Upper lobe of right lung (tissue), 1 donor: ENCODE results near the gene HSD17B1. TPM values are rescaled to one million over a fixed set of nuclear protein-coding genes. Genes with fewer than 3 reads are reported as not detected.

ENCODE experiments used
- ATAC-seq: fragments of 200-7000 bp; cut with Tn5 transposase; one replicate; pipeline ENCODE4 v1.9.1; 2020; ENCODE audit warnings: mild to moderate bottlenecking, moderate library complexity
- DNase-seq: peaks from one replicate; pipeline ENCODE4 v3.0.0-alpha.2; 2020
- H3K27ac ChIP-seq: fragments of 200-600 bp; one replicate; pipeline ENCODE4 v1.8.0; 2022
- H3K27me3 ChIP-seq: fragments of 200-600 bp; one replicate; pipeline ENCODE4 v1.8.0; 2022; ENCODE audit warnings: mild to moderate bottlenecking
- H3K36me3 ChIP-seq: fragments of 200-600 bp; one replicate; pipeline ENCODE4 v1.8.0; 2022
- H3K4me1 ChIP-seq: fragments of 200-600 bp; one replicate; pipeline ENCODE4 v1.8.0; 2022
- H3K4me3 ChIP-seq: fragments of 200-600 bp; one replicate; pipeline ENCODE4 v1.8.0; 2022; ENCODE audit warnings: mild to moderate bottlenecking
- H3K9me3 ChIP-seq: fragments of 200-600 bp; one replicate; pipeline ENCODE4 v1.8.0; 2022
- intact Hi-C: fragments of 100-400 bp; cut with DNase I; formaldehyde crosslinking; loops from one replicate; pipeline ENCODE4 v1.11.0; 2022
- total RNA-seq: library from RNA; stranded (reverse); fragmentation: NEBNext Ultra II Directional; extraction: Animal tissue kit (Norgen Biotek cat#: 25700); gene quantifications from one replicate; pipeline ENCODE4 v1.2.1, GENCODE V29; 2021
- TF ChIP-seq, protein P1 (sequence below): fragments of 200-600 bp; IDR thresholded peaks from one replicate; pipeline ENCODE4 v1.8.0; 2022; ENCODE audit warnings: antibody characterized with exemption
- donor health status: DM: no; HTN: yes; CAD: no; lungs with severe emphysema.

HSD17B1 gene
- total RNA-seq, 1 donor from 2014 or later = 1.4 TPM

DNA sequence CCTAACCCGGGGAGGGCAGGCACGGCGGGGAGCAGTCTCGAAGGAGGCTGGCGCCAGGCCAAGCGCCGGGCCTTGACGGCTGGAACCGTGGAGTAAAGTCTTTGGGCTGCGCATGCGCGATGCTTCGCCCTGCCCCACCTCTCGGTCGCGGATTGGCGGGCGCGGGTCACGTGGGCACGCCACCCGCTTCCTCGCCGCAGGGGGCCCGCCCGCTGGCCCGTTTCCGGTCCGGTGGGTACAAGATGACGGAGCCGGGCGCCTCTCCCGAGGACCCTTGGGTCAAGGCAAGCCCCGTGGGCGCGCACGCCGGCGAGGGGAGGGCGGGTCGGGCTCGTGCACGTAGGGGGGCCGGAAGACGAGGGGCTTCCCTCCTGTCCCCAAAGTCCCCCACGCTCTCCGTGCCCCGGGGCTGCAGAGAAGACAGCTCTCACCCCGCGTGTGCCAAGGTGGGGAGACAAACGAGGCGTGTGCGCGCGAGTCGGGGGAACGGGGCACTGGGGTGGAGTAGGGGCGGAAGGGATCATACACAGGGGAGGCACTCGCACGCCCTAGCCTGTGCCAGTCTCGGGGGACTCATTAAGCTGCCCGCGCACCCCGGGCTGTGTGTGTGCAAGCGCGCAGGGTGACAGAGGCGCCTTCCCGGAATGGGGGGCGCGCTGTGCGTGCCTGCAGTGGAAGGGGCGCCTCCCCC lies 14.3 kb downstream of the HSD17B1 start, which contains the start of gene MLX:
Gene MLX, plus strand, starts transcription at position 218 of the 691 bp plus-strand sequence. Its CDS starts 25 bp downstream, at position 243.
- DNase-seq = peak; percentile 98
- intact Hi-C loops = no loop called here
- H3K4me3 ChIP-seq = peak within 1 kb of the TSS; percentile 97
- TF ChIP-seq, protein P1, sequence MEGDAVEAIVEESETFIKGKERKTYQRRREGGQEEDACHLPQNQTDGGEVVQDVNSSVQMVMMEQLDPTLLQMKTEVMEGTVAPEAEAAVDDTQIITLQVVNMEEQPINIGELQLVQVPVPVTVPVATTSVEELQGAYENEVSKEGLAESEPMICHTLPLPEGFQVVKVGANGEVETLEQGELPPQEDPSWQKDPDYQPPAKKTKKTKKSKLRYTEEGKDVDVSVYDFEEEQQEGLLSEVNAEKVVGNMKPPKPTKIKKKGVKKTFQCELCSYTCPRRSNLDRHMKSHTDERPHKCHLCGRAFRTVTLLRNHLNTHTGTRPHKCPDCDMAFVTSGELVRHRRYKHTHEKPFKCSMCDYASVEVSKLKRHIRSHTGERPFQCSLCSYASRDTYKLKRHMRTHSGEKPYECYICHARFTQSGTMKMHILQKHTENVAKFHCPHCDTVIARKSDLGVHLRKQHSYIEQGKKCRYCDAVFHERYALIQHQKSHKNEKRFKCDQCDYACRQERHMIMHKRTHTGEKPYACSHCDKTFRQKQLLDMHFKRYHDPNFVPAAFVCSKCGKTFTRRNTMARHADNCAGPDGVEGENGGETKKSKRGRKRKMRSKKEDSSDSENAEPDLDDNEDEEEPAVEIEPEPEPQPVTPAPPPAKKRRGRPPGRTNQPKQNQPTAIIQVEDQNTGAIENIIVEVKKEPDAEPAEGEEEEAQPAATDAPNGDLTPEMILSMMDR = no peak
- H3K4me1 ChIP-seq = peaks cover 52% of the 10 kb centered on the region
- peaks cover 60% of the 10 kb centered on the region for H3K36me3 ChIP-seq
- peak within 1 kb of the TSS; percentile 97 for H3K27ac ChIP-seq
- ATAC-seq = peak; percentile 84
- H3K9me3 ChIP-seq = no peaks in the 10 kb centered on the region
- H3K27me3 ChIP-seq = no peaks in the 10 kb centered on the region

DNA sequence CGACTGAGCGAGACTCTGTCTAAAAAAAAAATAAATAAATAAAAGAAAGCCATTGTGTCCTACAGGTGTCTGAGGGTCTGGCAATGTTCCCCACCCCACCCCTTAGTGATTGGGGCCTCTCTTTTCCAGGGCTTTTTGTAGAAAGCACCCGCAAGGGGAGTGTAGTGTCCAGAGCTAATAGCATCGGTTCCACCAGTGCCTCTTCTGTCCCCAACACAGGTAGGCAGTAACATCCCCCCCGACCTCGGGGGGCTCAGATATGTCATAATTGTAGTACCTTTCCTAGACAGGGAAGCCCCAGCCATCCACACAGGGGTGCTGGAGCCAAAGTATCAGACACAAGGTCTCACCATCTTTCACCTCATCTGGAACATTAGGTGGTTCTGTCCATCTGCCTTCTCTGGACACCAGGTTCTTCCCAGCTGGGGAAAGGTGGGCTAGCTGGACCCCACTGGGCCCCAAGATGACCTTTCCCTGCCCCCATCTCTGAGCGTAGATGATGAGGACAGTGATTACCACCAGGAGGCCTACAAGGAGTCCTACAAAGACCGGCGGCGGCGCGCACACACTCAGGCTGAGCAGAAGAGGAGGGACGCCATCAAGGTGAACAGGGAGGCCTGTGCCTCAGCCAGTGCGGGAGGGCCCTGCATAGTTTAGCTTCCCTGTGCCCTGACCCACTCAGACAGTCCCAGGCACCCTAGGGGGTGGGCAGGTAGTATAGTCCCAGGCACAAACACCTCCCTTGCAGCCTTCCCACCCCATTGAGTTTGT lies 15.8 kb downstream of the HSD17B1 start:
- H3K4me3 ChIP-seq = peak overlapping the region; percentile 97
- intact Hi-C loops = no loop called here
- peak overlapping the region; percentile 97 for H3K27ac ChIP-seq
- ATAC-seq = no peak
- H3K9me3 ChIP-seq = no peaks in the 10 kb centered on the region
- H3K27me3 ChIP-seq = no peaks in the 10 kb centered on the region
- H3K4me1 ChIP-seq = peaks cover 42% of the 10 kb centered on the region
- peaks cover 75% of the 10 kb centered on the region for H3K36me3 ChIP-seq
- peak; percentile 61 for DNase-seq
- TF ChIP-seq, protein P1 = no peak

DNA sequence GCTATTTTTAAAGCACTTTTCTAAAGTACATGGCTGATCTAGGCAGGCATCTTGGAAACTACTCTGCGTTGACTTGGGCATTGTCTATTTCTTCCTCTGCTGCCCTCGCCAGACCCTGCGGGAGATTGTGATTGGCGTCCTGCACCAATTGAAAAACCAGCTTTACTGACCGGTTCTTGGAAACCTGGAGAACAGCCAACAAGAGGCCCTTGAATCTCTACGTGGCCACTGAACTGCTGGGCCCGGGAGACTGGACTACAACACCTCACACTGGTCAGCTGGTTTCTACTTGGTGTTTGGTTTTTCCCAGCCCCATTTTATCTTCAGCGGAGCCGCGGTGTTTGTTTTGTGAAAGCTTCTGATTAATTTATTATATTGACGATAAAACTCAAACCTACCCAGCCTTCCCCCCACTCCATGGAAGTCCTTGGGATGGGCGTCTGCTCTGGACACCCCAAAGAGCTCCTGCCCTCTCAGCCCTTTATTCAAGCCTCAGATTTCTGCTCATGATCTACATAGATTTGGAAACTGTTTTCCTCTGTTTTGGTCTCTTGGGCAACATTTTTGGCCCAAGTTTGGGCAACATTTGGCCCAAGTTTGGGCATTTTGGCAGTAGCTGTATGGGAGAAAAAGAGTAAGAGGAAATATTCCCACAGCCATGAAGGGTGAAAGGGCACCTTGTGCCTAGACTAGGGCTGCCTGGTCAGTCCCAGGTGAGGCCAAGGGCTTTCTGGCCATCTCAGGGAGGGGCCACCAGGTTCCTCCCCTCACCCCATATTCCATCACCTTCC lies 18.9 kb downstream of the HSD17B1 start:
- TF ChIP-seq, protein P1 = no peak
- peaks cover 23% of the 10 kb centered on the region for H3K4me1 ChIP-seq
- DNase-seq = peak; percentile 68
- H3K4me3 ChIP-seq = no peak overlapping the region
- intact Hi-C loops = no loop called here
- no peaks in the 10 kb centered on the region for H3K27me3 ChIP-seq
- no peaks in the 10 kb centered on the region for H3K9me3 ChIP-seq
- no peak for ATAC-seq
- H3K27ac ChIP-seq = peak overlapping the region; percentile 24
- H3K36me3 ChIP-seq = peaks cover 71% of the 10 kb centered on the region

DNA sequence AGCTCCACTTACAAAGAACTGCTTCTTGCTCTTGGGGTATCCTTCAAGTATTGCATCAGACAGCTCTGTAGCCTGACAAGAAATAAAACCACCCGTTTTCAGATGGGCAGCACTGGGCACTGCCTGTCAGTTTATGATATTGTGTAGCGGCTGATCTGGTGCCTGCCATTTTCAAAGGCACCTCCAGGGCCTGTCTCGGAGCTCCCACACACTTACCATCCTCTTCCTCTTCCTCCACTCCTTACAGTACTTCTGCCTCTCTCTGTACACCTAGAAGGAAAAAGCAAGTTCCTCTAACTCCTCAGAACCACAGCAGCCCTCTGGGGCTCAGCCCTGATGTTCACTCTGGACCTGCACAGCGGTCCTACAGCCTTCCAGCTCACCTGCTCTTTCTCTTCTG lies 20.4 kb downstream of the HSD17B1 start:
- ATAC-seq (no peak), DNase-seq (peak; percentile 4)
- no peak overlapping the region for H3K4me3 ChIP-seq
- H3K36me3 ChIP-seq = peaks cover 71% of the 10 kb centered on the region
- peaks cover 15% of the 10 kb centered on the region for H3K4me1 ChIP-seq
- H3K9me3 ChIP-seq = no peaks in the 10 kb centered on the region
- no peak overlapping the region for H3K27ac ChIP-seq
- TF ChIP-seq, protein P1 = no peak
- no peaks in the 10 kb centered on the region for H3K27me3 ChIP-seq
- intact Hi-C loops = no loop called here

DNA sequence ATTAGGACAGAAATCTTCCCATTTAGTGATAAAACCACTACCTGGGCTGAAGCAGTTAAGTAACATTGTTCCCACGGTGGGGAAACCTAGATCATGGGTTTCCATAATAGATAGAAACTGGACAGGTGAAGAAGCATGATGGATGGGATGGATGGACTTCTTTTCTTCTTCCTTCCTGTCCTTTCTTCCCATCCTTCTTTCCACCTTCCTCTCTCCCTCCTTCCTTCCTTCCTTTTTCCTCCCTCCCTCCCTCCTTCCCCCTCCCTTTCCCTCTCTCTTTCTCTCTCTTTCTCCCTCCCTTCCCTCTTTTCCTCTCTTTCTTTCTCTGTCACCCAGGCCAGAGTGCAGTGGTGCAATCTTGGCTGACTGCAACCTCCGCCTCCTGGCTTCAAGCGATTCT lies 21.7 kb downstream of the HSD17B1 start:
- ATAC-seq = no peak

More for the DNA sequence above, 21.7 kb downstream of the HSD17B1 start:
- H3K27me3 ChIP-seq = no peaks in the 10 kb centered on the region
- no peak for DNase-seq
- H3K36me3 ChIP-seq = peaks cover 59% of the 10 kb centered on the region
- TF ChIP-seq, protein P1 = no peak
- H3K4me1 ChIP-seq = peaks cover 15% of the 10 kb centered on the region
- no peak overlapping the region for H3K4me3 ChIP-seq
- no peaks in the 10 kb centered on the region for H3K9me3 ChIP-seq
- intact Hi-C loops = no loop called here
- no peak overlapping the region for H3K27ac ChIP-seq
